GM08714 (cell line): ENCODE results near the gene VPS8.
"Not testable (repeated sequence)": the region's sequence is repeated elsewhere in the genome, so short reads cannot be mapped to it uniquely, and the experiment has no call there.

Experiments used
- H3K4me3 ChIP-seq: fragments of 200-500 bp; sonication (Bioruptor generic); 2 replicates; pipeline ENCODE4 v1.5.1; 2014; ENCODE audit warnings: mild to moderate bottlenecking, low read length, inconsistent platforms
- ZNF274 ChIP-seq: IDR thresholded peaks from 2 replicates; pipeline ENCODE4 v1.6.1; 2012; ENCODE audit warnings: mild to moderate bottlenecking, low read depth, low read length

Gene VPS8

DNA sequence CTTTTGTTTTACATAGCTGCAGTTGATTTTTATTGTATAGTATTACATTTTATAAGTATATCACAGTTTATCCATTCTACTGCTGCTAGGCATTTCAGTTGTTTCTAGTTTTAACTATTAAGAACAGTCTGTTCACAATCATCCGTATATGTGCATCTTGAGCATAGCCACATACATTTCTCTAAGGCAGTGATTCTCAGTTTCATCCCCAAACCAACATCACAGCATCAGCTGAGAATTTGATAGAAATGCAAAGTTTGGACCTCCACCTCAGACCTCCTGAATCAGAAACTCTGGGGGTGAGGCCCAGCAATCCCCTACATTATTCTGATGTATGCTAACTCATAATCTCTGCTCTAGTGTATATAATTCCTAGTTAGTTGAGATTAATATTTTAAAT lies 120.8 kb downstream of the VPS8 start:
- TF ChIP-seq ZNF274: no peak
- H3K4me3 ChIP-seq: no peak overlapping the region

DNA sequence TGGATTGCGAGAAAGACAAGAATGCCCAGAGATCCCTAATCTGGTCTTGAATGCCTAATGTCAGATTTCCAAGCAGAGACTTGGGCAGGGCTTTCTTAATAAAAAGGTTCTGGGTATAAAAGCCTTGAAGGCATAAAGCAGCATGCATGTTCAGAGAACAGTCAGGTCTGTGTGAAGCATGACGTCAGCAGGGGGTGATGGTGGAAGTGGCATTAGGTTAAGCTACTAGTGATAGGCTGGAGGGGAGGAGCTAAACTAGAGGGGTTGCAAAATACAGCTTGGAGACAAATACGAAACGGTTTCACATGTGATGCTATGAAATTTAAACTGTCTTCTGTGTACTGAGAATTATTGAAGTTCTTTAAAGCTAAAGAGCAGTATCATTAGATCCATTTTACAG lies 125.6 kb downstream of the VPS8 start:
- no peak for TF ChIP-seq ZNF274
- no peak overlapping the region for H3K4me3 ChIP-seq

DNA sequence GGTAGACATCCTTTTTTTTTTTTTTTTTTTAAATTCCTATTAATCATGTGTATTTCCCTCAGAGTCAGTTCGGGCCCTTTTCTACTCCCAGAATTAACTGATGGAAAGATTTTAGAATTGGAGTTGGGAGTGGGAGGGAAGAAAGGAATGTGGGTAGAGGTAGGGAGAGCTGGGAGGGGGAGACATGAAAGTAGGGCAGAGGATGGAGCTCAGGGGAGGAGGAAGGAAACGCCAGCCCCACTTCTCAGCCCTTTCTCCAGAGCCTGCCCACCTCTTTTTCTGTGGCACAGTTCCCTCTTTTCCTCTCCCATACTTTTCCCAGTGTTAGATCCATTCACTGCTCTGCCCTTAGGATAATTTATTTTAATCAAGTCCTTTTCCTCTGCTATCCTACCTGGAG lies 129.4 kb downstream of the VPS8 start:
- no peak overlapping the region for H3K4me3 ChIP-seq
- no peak for TF ChIP-seq ZNF274

DNA sequence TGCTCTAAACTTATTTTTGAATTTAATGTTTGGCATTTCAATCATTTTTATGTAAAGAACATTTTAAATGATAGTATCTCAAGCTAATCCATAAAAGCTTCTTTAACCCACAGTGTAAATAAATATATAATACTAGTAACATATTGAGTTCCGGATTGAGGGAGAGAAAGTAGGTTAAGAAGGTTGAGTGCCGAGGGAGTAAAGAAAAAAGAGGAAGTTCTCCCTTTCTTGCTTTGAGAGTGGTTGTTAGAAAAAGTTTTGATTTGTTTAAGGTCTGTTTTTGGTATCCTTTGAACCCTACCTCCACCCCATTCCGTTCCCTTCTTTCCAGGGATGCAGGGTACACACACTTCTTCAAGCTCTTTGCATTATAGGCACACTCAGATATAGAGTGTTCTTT lies 130.8 kb downstream of the VPS8 start:
- TF ChIP-seq ZNF274: no peak
- H3K4me3 ChIP-seq: no peak overlapping the region

DNA sequence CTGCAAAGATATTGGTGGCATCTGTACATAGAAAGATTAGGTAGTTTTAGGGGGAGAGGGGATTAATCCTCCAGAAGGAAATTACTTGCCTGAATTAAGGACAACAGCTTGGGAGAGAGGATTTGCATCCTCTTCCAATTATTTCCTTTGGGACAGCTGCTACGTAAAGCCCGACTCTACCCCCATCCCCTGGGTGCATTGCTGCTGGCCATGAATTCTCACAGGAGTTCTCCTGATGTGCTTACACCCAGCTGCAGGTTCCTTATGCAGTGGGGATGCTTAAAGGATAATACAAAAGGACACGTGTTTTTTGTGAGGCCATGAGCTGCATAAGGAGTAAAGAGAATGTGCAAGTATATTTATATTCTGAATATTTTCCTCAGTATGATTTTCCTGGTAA lies 132.3 kb downstream of the VPS8 start:
- H3K4me3 ChIP-seq: no peak overlapping the region
- no peak for TF ChIP-seq ZNF274

DNA sequence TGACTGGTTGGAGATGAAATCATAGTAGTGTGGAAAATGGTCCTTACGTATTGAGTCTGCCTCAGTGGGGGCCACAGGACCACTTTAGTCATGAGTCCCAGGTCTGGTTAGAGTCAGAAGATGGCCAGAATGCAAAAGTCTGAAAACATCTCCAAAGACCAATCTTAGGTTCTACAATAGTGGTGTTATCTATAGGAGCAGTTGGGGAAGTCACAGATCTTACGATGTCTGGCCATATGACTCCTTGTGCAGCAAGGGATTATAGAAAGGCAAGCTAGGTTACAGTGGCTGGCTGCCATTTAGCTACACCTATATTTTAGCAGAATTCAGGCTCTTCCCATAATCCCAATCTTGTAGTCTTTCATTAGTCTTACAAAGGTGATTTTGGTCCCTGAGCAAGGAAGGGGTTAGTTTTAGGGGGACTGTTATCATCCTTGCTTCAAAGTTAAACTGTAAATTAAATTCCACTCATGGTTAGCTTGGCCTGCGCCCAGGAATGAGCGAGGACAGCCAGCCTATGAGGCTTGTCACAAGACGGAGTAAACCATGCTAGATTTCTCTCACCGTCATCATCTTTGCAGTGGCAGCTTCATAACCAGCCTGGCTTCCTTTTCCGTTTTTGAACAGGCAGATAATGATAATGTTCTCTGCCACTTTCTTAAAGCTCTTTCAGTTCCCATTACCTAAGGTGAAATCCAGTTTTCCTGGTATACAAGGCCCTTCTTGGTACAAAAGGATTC lies 134.1 kb downstream of the VPS8 start:
- no peak for TF ChIP-seq ZNF274
- H3K4me3 ChIP-seq: no peak overlapping the region

DNA sequence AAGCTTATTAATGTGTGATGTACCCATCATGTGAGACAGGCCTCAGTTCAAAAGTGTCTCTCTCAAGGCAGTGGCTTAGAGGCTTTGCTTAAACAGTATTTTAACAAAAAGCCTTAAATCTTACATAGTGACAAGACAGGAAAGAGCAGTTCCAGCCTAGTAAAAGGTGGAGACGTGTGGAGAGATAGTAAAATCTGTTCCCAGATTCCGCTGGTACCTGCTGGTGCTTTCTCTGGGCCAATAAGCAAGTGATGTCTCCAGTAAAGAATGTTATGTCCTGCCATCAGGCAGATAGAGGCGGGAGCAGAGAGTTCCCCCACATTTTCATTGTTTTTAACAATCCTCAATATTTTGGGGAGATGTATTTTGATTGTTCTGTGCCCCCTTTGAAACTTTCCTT lies 135.0 kb downstream of the VPS8 start:
- H3K4me3 ChIP-seq: no peak overlapping the region
- TF ChIP-seq ZNF274: no peak

DNA sequence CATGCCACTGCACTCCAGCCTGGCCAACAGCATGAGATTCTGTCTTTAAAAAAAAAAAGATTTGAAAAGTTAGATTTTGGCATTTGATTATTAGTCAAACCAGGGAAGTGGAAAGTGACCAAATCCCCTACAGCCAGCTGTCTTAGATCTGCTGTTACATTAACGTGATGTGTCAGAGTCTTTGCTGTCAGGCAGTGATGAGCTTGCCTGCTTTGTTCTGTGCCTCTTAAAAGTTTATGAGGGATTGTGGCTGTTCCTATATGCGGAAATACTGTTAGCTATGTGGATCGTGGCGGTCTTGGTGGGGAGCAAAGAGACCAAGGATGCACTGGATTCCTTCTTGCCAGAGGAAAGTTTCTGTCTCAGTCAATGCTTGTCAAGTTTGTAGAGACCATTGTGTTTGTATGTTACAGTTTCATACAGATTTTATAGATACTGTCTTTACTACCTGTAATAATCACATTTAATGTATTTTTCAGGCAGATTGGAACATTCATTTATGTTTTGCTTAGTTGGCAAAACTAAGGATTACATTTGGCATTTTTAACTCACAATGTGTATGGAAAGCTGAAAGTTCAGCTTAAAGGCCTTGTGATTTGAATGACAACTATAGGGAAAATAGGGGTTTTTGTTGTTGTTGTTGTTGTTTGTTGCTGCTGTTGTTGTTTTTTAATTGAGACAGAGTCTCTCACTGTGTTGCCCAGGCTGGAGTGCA lies 137.4 kb downstream of the VPS8 start:
- no peak for TF ChIP-seq ZNF274

DNA sequence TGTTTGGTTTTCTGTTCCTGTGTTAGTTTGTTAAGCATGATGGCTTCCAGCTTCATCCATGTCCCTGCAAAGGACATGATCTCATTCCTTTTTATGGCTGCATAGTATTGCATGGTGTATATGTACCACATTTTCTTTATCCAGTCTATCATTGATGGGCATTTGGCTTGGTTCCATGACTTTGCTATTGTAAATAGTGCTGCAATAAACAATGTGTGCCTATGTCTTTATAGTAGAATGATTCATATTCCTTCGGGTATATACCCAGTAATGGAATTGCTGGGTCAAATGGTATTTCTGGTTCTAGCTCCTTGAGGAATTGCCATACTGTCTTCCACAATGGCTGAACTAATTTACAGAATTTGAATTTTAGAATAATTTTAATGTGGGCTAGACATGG lies 138.8 kb downstream of the VPS8 start:
- not testable (repeated sequence) for H3K4me3 ChIP-seq

More for the DNA sequence above, 137.4 kb downstream of the VPS8 start:
- H3K4me3 ChIP-seq: no peak overlapping the region

DNA sequence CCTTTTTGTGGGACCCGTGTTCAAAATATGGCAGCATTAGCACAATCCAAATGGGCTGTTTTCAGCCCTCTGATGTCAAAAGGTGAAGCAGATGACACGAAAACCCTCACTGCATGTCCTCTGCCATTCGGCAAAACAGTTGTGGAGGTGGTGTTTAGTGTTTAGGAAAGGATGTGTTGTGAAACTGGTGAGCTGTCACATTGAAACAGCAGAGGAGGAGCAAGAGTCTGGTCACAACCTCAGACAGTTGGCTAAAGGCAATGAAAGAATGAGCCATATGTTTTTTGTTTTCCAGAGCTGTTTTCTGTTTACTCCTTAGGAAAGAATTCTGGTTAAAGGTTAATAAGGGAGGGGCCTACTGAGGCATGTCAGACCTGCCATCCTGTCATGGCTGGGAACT lies 140.7 kb downstream of the VPS8 start:
- no peak for TF ChIP-seq ZNF274
- no peak overlapping the region for H3K4me3 ChIP-seq

DNA sequence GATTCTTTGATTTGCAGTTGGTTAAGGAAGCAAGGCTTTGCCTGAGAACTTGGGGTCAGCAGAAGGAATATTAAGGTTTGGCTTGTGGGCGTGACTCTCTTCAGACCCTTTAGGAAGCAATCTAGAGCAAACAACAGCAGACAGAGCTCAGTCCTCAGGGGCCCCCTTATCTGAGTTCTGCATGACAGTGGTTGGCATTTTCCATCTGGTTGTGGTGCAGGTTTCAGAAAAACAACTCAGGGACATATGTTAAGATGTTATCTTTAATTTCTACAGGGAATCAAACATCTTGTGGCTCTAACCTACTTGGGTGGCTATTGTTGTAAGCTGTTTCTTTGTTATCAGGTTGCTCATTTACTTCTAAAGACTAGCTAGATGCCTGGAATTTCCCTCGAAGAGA lies 141.4 kb downstream of the VPS8 start:
- no peak for TF ChIP-seq ZNF274
- no peak overlapping the region for H3K4me3 ChIP-seq

DNA sequence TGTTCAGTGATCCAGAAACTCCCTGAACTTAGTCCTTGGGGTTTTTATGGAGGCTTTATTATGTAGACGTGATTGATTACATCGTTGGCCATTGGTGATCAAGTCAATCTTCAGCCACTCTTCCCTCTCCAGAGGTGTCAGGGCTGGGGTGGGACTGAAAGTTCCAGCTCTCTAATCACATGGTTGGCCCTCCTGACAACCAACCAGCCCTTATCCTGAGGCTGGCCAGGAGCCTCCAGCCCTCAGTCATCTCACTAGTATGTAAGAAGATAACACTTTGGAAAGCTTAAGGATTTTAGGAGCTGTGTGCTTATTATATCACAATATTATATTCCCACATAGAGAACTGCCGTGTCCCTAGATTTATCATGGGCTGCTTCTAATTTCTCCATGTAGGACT lies 142.3 kb downstream of the VPS8 start:
- TF ChIP-seq ZNF274: no peak

DNA sequence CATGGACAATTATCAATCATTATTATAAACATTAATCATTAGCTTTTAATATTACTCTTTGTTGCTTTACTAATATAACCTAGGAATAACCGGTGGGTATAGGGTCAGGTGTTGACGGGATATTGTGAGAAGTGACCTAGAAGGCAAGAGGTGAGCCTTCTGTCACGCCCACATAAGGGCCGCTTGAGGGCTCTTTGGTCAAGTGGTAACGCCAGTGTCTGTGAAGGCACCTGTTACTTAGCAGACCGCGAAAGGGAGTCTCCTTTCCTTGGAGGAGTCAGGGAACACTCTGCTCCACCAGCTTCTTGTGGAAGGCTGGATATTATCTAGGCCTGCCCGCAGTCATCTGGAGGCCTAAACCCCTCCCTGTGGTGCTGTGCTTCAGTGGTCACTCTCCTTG lies 142.9 kb downstream of the VPS8 start:
- not testable (repeated sequence) for H3K4me3 ChIP-seq

More for the DNA sequence above, 142.3 kb downstream of the VPS8 start:
- no peak overlapping the region for H3K4me3 ChIP-seq

DNA sequence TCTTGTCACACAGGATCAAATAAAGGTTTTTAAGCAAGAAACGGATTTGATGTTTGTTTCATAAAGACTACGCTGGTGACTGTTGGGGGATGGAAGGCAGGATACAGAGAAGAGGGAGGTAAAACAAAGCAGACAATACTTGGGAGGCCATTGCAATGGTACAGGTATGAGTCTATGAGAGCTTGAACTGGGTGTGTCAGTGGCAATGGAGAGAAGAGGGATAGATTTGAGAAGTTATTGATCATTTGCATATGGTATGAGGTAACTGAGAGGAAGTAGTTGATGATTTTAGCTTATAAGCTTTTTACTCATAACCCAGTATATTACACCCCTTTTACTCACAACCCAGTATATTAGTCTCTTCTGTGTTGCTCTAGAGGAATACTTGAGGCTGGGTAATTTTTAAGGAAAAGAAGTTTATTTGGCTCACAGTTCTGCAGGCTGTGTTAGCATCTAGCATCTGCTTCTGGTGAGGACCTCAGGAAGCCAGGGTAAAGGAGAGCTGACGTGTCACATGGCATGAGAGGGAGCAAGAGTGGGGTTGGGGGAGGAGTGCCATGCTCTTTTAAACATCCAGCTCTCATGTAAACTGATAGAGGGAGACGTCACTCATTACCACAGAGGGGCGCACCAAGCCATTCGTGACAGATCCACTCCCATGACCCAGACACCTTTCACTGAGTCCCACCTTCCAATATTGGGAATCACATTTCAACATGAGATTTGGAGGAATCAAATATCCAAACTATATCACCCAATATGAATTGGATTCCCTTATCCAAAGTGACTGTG lies 153.9 kb downstream of the VPS8 start:
- TF ChIP-seq ZNF274: no peak
- no peak overlapping the region for H3K4me3 ChIP-seq

DNA sequence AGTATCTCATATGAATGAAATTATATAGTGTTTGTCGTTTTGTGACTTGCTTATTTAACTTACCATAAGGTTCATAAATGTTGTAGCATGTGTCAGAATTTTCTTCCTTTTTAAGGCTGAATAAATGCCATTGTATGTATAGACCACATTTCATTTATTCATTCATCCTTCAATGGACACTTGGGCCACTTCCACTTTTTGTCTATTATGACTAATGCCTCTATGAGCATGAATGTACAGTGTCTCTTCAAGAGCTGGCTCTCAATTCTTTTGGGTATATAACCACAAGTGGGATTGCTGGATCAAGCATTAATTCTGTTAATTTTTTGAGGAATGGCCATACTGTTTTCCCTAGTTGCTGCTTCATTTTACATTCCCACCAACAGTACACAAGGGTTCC lies 156.1 kb downstream of the VPS8 start:
- no peak overlapping the region for H3K4me3 ChIP-seq
- TF ChIP-seq ZNF274: no peak

DNA sequence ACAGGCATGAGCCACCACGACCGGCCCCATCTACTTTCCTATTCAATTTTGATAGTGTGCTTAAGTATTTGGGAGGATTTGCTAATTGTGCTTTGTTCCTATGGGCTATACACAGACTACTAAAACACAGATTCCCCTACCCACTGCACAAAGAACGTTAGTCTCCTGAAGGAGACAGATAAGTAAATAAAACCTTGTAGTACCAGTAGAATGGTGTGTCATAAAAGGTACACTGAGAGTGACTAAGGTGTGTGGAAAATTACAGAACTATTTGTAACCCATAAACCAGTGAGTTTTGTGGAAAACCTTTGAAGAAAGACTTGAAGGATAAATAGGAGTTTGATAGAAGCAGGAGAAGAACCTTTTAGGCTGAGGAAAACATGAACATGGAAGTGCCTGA lies 158.2 kb downstream of the VPS8 start:
- no peak overlapping the region for H3K4me3 ChIP-seq
- TF ChIP-seq ZNF274: no peak
